Measurements from ENCODE around the gene SLCO4A1.

Gene SLCO4A1

GRCh38 chr20:62653373-62653772 lies 11.1 kb downstream of the SLCO4A1 start:
- H4K20me1 ChIP-seq (ENCODE audit: control insufficient read depth, insufficient read depth, low read depth, low read length), result peaks cover 25% of the 10 kb centered on the region; the same call in 1 of the 2 replicates
- no peak overlapping the region; the same call in 1 of the 2 replicates for H3K4me3 ChIP-seq (ENCODE audit: low read length)
- H3K9me3 ChIP-seq (ENCODE audit: control insufficient read depth, insufficient read depth, low read length), result no peaks in the 10 kb centered on the region
- H3K36me3 ChIP-seq (ENCODE audit: control insufficient read depth, low read length), result peaks cover 85% of the 10 kb centered on the region
- H3K9me2 ChIP-seq (replicated peaks; ENCODE audit: control insufficient read depth, low read length), result no peaks in the 10 kb centered on the region
- peaks cover 95% of the 10 kb centered on the region for H3K79me2 ChIP-seq (ENCODE audit: control insufficient read depth, low read length)
- no peak for TF ChIP-seq EZH2phosphoT487 (IDR thresholded peaks at IDR 0.05; ENCODE audit: borderline replicate concordance, low read length)
- TF ChIP-seq CTCF (IDR thresholded peaks at IDR 0.05; ENCODE audit: low read depth, low read length, poor library complexity, severe bottlenecking), result no peak
- H3K27ac ChIP-seq (ENCODE audit: low read depth, low read length), result peak overlapping the region; percentile 96
- peaks cover 21% of the 10 kb centered on the region for H3F3A ChIP-seq (ENCODE audit: control insufficient read depth, insufficient read depth)
- peak overlapping the region; percentile 80 for H3K4me2 ChIP-seq (ENCODE audit: low read length)
- no peaks in the 10 kb centered on the region for H3K27me3 ChIP-seq (ENCODE audit: control insufficient read depth, low read length)
- peaks cover 72% of the 10 kb centered on the region for H3K4me1 ChIP-seq (ENCODE audit: control insufficient read depth, low read length)

GRCh38 chr20:62653951-62654685 lies 11.8 kb downstream of the SLCO4A1 start:
- Histone ChIP-seq H3F3A (ENCODE audit: control insufficient read depth, insufficient read depth) (peaks cover 21% of the 10 kb centered on the region), H3K36me3 (ENCODE audit: control insufficient read depth, low read length) (peaks cover 83% of the 10 kb centered on the region)

DNA sequence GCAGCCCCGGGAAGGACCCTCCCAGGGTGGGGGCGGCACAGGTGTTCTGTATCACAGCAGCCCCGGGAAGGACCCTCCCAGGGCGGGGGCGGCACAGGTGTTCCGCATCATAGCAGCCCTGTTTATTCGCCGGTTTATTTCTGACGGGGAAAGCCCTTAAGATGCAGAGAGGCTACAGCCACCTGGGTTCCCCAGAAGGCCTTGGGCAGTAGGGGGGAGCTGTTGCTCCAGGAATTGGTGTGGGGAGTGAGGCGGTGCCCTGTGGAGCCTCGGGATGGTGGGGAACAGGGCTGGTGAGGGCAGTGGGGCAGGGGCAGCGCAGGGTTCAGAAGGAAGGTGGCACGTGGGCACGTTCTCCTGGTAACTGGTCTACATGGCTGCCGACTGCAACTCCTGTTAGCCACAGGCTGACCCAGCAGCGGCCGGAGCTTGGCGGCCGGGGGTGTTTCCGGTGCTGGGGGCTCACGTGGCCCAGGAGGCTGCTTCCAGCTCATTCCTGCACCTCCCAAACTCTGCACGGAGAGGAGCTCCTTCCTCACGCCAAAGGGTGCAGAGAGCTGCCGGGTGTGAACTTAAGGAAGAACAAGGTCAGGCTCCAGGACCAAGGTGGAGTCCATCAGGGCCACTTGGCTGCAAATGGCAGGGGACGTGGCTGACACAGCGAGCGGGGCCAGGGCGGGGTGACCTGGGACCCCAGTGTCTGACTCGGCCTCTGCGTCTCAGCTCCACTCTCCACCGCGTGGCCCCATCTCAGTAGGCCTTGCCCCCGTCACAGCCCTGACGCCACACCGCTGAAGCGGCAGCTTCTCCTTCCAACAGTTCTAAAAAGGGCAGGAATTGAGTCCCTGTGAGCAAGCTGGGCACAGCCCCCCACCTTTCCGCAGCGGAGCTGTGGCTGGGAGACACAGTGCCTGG lies 13.2 kb downstream of the SLCO4A1 start:
- peak overlapping the region; percentile 44 for H3K4me2 ChIP-seq (ENCODE audit: low read length)
- H3K27me3 ChIP-seq (ENCODE audit: control insufficient read depth, low read length), result no peaks in the 10 kb centered on the region
- TF ChIP-seq EZH2phosphoT487 (IDR thresholded peaks at IDR 0.05; ENCODE audit: borderline replicate concordance, low read length) (no peak), CTCF (IDR thresholded peaks at IDR 0.05; ENCODE audit: low read depth, low read length, poor library complexity, severe bottlenecking) (peak; percentile 12)
- H3K27ac ChIP-seq (ENCODE audit: low read depth, low read length), result peak overlapping the region; percentile 60
- peaks cover 16% of the 10 kb centered on the region for H3F3A ChIP-seq (ENCODE audit: control insufficient read depth, insufficient read depth)
- H3K4me3 ChIP-seq (ENCODE audit: low read length), result no peak overlapping the region
- no peaks in the 10 kb centered on the region for H3K9me2 ChIP-seq (replicated peaks; ENCODE audit: control insufficient read depth, low read length)
- peaks cover 80% of the 10 kb centered on the region for H3K79me2 ChIP-seq (ENCODE audit: control insufficient read depth, low read length)
- H4K20me1 ChIP-seq (ENCODE audit: control insufficient read depth, insufficient read depth, low read depth, low read length), result peaks cover 22% of the 10 kb centered on the region; the same call in 1 of the 2 replicates
- peaks cover 83% of the 10 kb centered on the region for H3K36me3 ChIP-seq (ENCODE audit: control insufficient read depth, low read length)
- no peaks in the 10 kb centered on the region for H3K9me3 ChIP-seq (ENCODE audit: control insufficient read depth, insufficient read depth, low read length)
- peaks cover 51% of the 10 kb centered on the region for H3K4me1 ChIP-seq (ENCODE audit: control insufficient read depth, low read length)

More at GRCh38 chr20:62653951-62654685, 11.8 kb downstream of the SLCO4A1 start:
- Histone ChIP-seq H3K27ac (ENCODE audit: low read depth, low read length) (peak overlapping the region; percentile 96), H3K9me2 (replicated peaks; ENCODE audit: control insufficient read depth, low read length) (no peaks in the 10 kb centered on the region), H3K79me2 (ENCODE audit: control insufficient read depth, low read length) (peaks cover 88% of the 10 kb centered on the region), H3K4me3 (ENCODE audit: low read length) (peak overlapping the region; percentile 21; the same call in 1 of the 2 replicates), H4K20me1 (ENCODE audit: control insufficient read depth, insufficient read depth, low read depth, low read length) (peaks cover 22% of the 10 kb centered on the region; the same call in 1 of the 2 replicates), H3K27me3 (ENCODE audit: control insufficient read depth, low read length) (no peaks in the 10 kb centered on the region), H3K9me3 (ENCODE audit: control insufficient read depth, insufficient read depth, low read length) (no peaks in the 10 kb centered on the region), H3K4me1 (ENCODE audit: control insufficient read depth, low read length) (peaks cover 65% of the 10 kb centered on the region), H3K4me2 (ENCODE audit: low read length) (peak overlapping the region; percentile 44)
- TF ChIP-seq CTCF (IDR thresholded peaks at IDR 0.05; ENCODE audit: low read depth, low read length, poor library complexity, severe bottlenecking) (no peak), EZH2phosphoT487 (IDR thresholded peaks at IDR 0.05; ENCODE audit: borderline replicate concordance, low read length) (no peak)

Data from DOHH2 (cell line).